ENCODE results near the gene CREB5.

- TF ChIP-seq CTCF (IDR thresholded peaks at IDR 0.05; ENCODE audit: borderline replicate concordance, extremely low read depth, low read length, poor library complexity, severe bottlenecking) (no peak), EZH2 (IDR thresholded peaks at IDR 0.05; ENCODE audit: borderline replicate concordance, low read depth, low read length, severe bottlenecking) (no peak)
These were observed 341.3 kb downstream of the CREB5 start for GRCh38 chr7:28753613-28754012.

Data from DND-41 (cell line).